Hematopoietic multipotent progenitor cell treated with erythropoietin and hydrocortisone succinate and interleukin-3 and kit ligand, for 4 days (in vitro differentiated cells): ENCODE results near the gene VPREB1.
A peak's percentile ranks its signal among the peaks of the same experiment; 100 is the strongest.
"Not testable (repeated sequence)": the region's sequence is repeated elsewhere in the genome, so short reads cannot be mapped to it uniquely, and the experiment has no call there.

Experiments
- DNase-seq: peaks from one replicate; pipeline ENCODE4 v3.0.0-alpha.2; 2015

Gene VPREB1

GRCh38 chr22:22244316-22245250 is at the start of gene VPREB1:
Gene VPREB1, plus strand, starts transcription at chr22:22244786. Its CDS starts 28 bp downstream, at chr22:22244814.
- DNase-seq = peak; percentile 50

GRCh38 chr22:22194931-22195264 is 49.7 kb upstream of the VPREB1 start:
- no peak for DNase-seq

DNA sequence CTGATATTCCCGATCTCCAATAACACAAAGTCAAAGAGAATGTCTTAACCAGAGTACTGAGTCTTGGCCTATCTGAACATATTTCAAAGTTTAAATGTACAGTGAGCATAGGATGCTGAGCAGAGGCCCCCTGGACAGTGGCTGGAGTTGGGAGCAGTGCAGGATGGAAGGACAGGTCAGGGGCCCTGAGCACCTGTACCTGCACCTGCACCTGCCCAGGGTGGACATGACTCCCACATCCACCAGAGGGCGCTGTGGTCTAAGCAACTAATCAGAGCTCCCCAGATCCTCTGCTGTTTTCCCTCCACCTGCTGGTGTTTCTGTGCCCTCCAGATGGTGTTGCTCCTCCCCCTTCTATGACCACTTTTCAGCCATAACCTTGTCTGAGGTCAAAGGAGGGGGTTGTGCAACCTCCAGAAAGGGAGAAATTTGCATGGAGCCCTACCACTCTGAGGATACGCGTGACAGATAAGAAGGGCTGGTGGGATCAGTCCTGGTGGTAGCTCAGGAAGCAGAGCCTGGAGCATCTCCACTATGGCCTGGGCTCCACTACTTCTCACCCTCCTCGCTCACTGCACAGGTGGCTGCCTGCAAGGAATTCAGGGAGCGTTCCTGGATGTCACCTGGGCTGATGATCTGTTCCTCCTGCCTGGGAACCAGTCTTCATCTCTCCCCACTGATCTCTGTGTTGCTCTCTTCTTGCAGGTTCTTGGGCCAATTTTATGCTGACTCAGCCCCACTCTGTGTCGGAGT is 49.1 kb upstream of the VPREB1 start:
- peak; percentile 85 for DNase-seq

- no peak for DNase-seq
Observed at GRCh38 chr22:22196018-22196533, 48.5 kb upstream of the VPREB1 start.

GRCh38 chr22:22196833-22197477 is 47.6 kb upstream of the VPREB1 start:
- DNase-seq = no peak

DNA sequence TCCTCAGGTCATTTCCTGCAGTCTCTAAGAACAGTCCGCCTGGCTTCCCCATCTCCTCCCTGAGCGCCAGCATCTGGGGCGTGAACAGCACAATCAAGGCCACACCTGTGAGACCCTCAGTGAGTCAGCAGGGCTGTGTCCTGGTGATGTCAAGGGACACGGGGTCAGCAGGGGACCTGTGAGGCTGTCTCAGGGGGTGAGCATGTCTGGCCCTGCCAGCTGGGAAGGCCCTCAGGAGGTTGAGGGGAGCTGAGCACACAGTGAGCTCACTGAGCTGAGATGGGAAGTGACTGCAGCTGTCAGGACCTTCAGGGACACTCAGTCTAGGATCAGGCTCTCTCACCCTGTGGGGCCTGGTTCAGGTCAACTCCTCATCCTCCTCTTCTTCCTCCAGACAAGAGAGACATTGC is 46.6 kb upstream of the VPREB1 start:
- DNase-seq = no peak

DNA sequence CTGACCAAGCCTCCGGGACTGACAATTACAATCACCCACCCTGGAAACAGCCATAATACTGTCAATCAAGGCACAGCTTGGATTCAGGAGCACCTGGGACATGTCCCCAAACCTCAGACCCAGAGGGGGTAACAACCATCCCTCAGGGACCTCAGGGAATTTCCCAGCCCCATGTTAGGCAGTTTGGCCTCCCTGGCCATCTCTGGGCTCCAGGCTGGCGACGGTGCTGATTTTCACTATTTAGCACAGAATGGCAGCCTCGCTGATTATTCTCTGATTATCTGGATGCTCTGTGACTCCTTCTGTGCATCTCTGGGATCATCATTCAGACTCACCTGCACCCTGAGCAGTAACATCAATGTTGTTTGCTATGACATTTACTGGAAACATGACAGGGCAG is 45.8 kb upstream of the VPREB1 start:
- DNase-seq = no peak

DNA sequence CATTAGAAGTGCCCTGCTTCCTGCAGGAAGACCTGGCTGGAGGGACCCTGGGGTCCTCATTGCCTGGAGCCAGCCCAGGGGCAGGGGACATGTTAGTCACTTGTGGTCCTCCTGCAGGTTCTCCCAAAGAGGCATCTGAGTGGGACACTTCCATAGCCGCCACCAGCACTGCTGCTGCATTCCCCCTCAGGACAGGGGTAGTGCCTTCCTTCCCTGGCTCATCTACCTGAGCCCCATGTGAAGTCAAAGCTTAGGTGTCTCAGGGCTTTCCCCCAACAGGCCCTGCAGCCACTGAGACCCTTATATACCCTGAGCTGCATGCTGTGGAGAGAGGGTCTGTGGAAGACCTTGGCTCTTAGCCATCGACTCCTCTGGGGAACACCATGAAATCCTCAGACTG is 45.0 kb upstream of the VPREB1 start:
- DNase-seq = no peak

DNA sequence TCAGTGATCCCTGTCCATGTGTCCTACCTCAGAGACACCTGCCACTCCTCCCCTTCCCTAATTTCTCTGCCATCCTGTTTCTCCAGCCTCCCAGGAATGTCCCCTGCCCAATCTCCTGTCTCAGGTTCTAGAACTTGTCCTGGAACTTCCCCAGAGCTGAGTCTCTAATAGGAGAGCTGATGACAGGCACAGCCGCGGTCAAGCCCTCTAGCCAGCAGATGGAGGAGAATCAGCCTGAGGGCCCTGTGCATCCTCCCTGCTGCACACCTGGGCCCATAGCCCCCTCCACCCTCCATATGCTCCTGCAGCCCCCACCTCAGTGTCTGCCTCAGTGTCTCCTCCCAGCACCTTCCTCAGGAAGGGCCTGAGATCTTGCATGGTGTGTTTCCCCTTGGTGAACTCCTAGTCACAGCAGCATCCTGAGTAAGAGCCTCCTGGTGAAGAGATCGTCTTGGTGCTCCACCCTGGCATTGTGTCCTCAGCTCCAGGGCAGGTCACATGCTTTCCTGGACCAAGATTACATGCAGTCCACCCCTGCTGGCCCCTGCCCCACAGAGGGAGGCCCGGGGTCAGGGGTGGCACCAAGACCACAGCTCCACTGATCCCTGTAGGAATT is 43.9 kb upstream of the VPREB1 start:
- no peak for DNase-seq

GRCh38 chr22:22201185-22201929 is 43.2 kb upstream of the VPREB1 start:
- DNase-seq = peak; percentile 63

- DNase-seq = no peak
Observed at GRCh38 chr22:22201930-22202343, 42.6 kb upstream of the VPREB1 start.

DNA sequence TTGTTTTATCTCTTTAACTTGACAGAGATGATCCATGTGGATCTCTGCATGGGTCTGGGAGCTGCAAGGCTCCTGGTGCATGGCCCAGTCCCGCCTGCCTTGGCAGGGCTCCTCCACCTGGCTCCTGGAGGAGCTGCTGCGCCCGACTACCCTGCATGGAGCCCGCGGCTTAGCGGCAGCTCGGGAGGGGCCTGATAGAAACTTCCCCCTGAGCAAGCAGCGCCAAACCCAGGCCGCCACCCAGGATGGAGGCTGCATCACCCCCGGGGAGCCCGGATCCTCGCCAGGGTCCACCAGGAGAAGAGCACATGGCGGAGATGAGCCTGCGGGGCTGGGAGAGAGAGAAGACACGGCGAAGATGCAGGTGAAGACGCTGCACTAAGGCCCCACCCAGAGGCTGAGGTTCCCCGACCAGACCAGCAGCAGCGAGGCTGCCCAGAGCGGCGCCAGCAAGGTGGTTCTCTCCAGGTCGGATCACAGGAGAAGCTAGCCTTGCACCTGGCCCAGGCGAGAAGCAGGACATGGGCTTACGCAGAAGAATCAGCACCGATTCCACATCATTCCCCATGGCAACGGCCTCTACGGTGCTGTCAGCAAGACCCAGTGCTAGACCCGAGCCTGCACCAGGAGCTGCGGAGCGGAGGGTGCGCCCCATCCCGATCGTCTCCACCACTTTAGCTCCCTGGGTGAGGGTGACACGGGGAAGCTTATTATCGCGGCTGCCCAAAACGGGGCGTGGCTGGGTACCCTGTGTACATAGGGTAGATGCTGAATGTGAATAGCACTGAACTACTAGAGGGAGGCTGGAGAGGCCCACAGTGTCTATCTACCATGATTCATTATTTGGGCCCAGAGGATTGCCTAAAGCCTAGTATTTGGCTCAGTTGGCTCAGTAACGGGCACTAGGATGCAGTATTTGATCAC is 41.3 kb upstream of the VPREB1 start:
- no peak for DNase-seq

- DNase-seq = peak; percentile 88
Observed at GRCh38 chr22:22207845-22208564, 36.6 kb upstream of the VPREB1 start.

DNA sequence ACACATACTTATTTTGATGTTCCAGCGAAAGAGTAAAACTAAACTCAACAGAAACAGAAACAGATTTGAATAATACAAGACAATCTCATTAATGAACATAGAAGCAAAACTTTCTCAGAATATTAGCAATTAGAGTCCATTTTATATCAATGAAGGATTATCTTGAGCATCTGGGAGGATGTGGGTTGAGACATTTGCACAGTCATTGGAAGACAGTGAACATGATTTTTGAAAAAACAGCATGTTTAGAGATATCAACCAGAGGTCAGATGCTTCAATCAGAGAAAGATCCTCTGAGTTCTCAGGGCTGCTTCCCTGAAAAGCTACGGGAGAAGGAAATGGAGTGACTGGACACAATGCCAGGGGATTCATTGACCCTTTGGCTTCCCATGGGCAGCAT is 35.9 kb upstream of the VPREB1 start:
- DNase-seq = peak; percentile 11

DNA sequence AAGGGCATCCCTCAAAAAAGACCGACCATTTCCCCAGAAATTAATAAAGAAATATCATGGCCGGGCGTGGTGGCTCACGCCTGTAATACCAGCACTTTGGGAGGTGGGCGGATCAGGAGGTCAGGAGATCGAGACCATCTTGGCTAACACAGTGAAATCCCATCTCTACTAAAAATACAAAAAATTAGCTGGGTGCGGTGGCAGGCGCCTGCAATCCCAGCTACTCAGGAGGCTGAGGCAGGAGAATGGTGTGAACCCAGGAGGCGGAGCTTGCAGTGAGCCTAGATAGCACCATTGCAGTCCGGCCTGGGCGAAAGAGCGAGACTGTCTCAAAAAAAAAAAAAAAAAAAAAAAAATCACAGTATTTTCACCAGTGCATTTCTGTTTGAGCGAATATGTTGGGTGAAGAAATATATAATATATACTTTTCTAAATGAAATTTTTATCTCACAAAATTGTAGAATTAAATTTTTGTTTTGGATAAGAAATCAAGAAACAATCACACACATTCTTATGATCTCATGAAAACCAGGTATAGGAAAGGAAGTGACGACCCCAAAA is 35.4 kb upstream of the VPREB1 start:
- not testable (repeated sequence) for DNase-seq

DNA sequence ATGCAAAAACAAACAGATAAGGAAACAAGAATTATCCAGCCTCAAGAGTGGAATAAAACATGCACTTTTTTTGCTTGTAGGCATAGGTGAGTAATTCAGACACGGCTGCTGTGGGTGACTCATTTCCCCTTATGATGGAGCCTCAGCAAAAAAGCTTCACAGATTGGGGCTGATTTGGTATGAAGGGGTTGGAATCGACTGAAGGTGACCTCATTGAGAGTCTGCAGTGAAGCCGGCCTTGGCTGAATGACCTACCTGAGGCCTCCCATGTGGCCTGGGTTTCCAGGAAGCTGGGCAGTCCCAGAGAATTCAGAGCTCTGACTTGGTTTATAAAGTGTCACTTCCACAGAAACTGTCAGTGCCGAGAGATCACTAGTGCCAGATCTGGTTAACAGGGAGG is 34.2 kb upstream of the VPREB1 start:
- no peak for DNase-seq

- DNase-seq = no peak
Observed at GRCh38 chr22:22210889-22211833, 33.4 kb upstream of the VPREB1 start.

- no peak for DNase-seq
Observed at GRCh38 chr22:22213231-22213630, 31.4 kb upstream of the VPREB1 start.
